ENCODE measurements around the gene CHAF1A.

DNA sequence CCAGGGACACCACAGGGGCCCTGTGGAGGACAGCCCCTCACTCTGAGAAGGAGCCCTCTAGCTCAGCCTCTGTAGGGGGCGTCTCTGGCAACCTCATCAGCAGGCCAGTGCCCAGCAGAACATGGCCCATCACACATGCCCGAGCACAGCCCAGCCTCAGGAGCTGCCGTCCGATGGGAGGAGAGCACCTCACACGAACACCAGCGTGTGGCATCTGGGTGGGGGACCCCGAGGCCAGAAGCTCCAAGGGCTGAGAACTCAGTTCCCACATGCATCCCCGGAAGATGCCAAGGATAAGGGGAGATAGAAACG is 13.4 kb upstream of the CHAF1A start:
- TF ChIP-seq POLR2AphosphoS5 (IDR thresholded peaks at IDR 0.05; ENCODE audit: borderline replicate concordance, low read depth, low read length) (no peak), EZH2 (IDR thresholded peaks at IDR 0.05) (no peak)
